Retinal pigment epithelial cell (primary cell): ENCODE measurements around the gene TFF3.

Experiments
- DNase-seq: peaks from one replicate; pipeline ENCODE4 v3.0.0-alpha.2; 2010; ENCODE audit warnings: low read depth
- H3K4me3 ChIP-seq: 2 replicates; pipeline ENCODE4 v1.5.1; 2011; ENCODE audit warnings: mild to moderate bottlenecking, low read length, control low read depth, moderate library complexity
- CTCF ChIP-seq: conservative IDR thresholded peaks from 2 replicates; pipeline ENCODE4 v1.5.1; 2011; ENCODE audit warnings: low read depth, low read length, control low read depth, inconsistent platforms

The TFF3 gene

GRCh38 chr21:42308161-42308913, 6.9 kb downstream of the TFF3 start:
- no peak for TF ChIP-seq CTCF
- no peak overlapping the region for H3K4me3 ChIP-seq
- no peak for DNase-seq

GRCh38 chr21:42307106-42307505, 8.1 kb downstream of the TFF3 start:
- DNase-seq = no peak
- H3K4me3 ChIP-seq = no peak overlapping the region
- TF ChIP-seq CTCF = no peak

GRCh38 chr21:42306366-42307035, 8.7 kb downstream of the TFF3 start:
- H3K4me3 ChIP-seq = no peak overlapping the region
- TF ChIP-seq CTCF = no peak
- DNase-seq = no peak

- no peak overlapping the region for H3K4me3 ChIP-seq
- no peak for DNase-seq
- no peak for TF ChIP-seq CTCF
These were observed 9.5 kb downstream of the TFF3 start for GRCh38 chr21:42305707-42306147.

GRCh38 chr21:42304556-42305454, 10.4 kb downstream of the TFF3 start:
- no peak for DNase-seq
- no peak for TF ChIP-seq CTCF

GRCh38 chr21:42303443-42303842, 11.8 kb downstream of the TFF3 start:
- TF ChIP-seq CTCF = no peak
- H3K4me3 ChIP-seq = no peak overlapping the region
- no peak for DNase-seq

More at GRCh38 chr21:42304556-42305454, 10.4 kb downstream of the TFF3 start:
- H3K4me3 ChIP-seq = no peak overlapping the region
